Activated CD4-positive, CD25-positive, alpha-beta regulatory T cell treated with anti-CD3 and anti-CD28 coated beads, Interleukin-2, amount 50 U/mL, for 16 hours (primary cell): ENCODE results near the gene CDHR5.
"Not testable (repeated sequence)": the region's sequence is repeated elsewhere in the genome, so short reads cannot be mapped to it uniquely, and the experiment has no call there.

ENCODE experiments used
- DNase-seq: peaks from one replicate; pipeline ENCODE4 v3.0.0-alpha.2; 2020; ENCODE audit warnings: low read depth, low spot score

Gene CDHR5

GRCh38 chr11:587978-588380, 36.8 kb downstream of the CDHR5 start:
- DNase-seq, result no peak

- no peak for DNase-seq
These were observed 37.2 kb downstream of the CDHR5 start for GRCh38 chr11:587546-587945.

- no peak for DNase-seq
These were observed 38.1 kb downstream of the CDHR5 start for GRCh38 chr11:586376-587316.

GRCh38 chr11:584287-584686, 40.5 kb downstream of the CDHR5 start:
- DNase-seq, result no peak

GRCh38 chr11:581752-582151, 43.0 kb downstream of the CDHR5 start:
- DNase-seq, result no peak

- DNase-seq, result no peak
These were observed 43.4 kb downstream of the CDHR5 start for GRCh38 chr11:581342-581741.

- DNase-seq, result no peak
These were observed 44.7 kb downstream of the CDHR5 start for GRCh38 chr11:579830-580601.

GRCh38 chr11:578276-579035, 46.3 kb downstream of the CDHR5 start:
- DNase-seq, result no peak

- DNase-seq, result no peak
These were observed 47.2 kb downstream of the CDHR5 start for GRCh38 chr11:577611-577894.

- no peak for DNase-seq
These were observed 47.7 kb downstream of the CDHR5 start for GRCh38 chr11:576811-577610.

- DNase-seq, result peak; percentile 87
These were observed 48.6 kb downstream of the CDHR5 start, which contains the start of gene PHRF1 for GRCh38 chr11:575996-576768. PHRF1 (plus strand) TSS chr11:576470; CDS start chr11:581513, 5,043 bp downstream.

- no peak for DNase-seq
These were observed 49.3 kb downstream of the CDHR5 start for GRCh38 chr11:575313-575995.

- DNase-seq, result no peak
These were observed 50.0 kb downstream of the CDHR5 start for GRCh38 chr11:574632-575312.

- not testable (repeated sequence) for DNase-seq
These were observed 50.7 kb downstream of the CDHR5 start for GRCh38 chr11:574031-574570.

GRCh38 chr11:573146-573759, 51.5 kb downstream of the CDHR5 start:
- no peak for DNase-seq

- no peak for DNase-seq
These were observed 53.0 kb downstream of the CDHR5 start for GRCh38 chr11:571802-572185.

- DNase-seq, result no peak
These were observed 55.4 kb downstream of the CDHR5 start for GRCh38 chr11:569158-569885.
